HepG2 (cell line): ENCODE measurements around the gene NDUFS2. TPM values are rescaled to one million over a fixed set of nuclear protein-coding genes. Genes with fewer than 3 reads are reported as not detected.

ENCODE experiments used
- ATAC-seq: fragments of 200-7000 bp; cut with Tn5 transposase; 3 replicates; pipeline ENCODE4 v1.9.1; 2020; ENCODE audit warnings: mild to moderate bottlenecking, moderate library complexity
- BruUV-seq: library from RNA; stranded (reverse); fragments of 400-500 nt; replicated peaks from 2 replicates; lab custom pipeline; 2021; lab: Mats Ljungman, UMichigan
- CTCF ChIA-PET: fragments of 300-600 bp; formaldehyde crosslinking; extraction: SDS; loops from one replicate; lab custom pipeline; 2021; ENCODE audit warnings: low total read pairs, inconsistent platforms, low intra/inter-chr PET ratio; lab: Yijun Ruan, JAX
- POLR2A ChIA-PET: fragments of 350-600 bp; sonication (Branson Sonifier 250); formaldehyde crosslinking; loops from one replicate; lab custom pipeline; 2020; ENCODE audit warnings: antibody characterized with exemption, inconsistent platforms; lab: Yijun Ruan, JAX
- DNase-seq: peaks from one replicate; pipeline ENCODE4 v3.0.0-alpha.2; 2015; ENCODE audit warnings: low spot score
- FAIRE-seq: peaks from 3 replicates; lab custom pipeline; 2011; peaks lifted over from hg19 to GRCh38; lab: Jason Lieb, UNC
- H2AFZ ChIP-seq: one replicate; pipeline ENCODE4 v1.6.1; 2011; ENCODE audit warnings: low read length, inconsistent platforms
- H3K27ac ChIP-seq: fragments of 300-600 bp; 3 replicates; pipeline ENCODE4 v1.8.0; 2011; ENCODE audit warnings: mixed run types, mild to moderate bottlenecking, mixed read lengths, low read length, inconsistent platforms; ENCODE audit not compliant: insufficient read depth; ENCODE audit errors: extremely low read length
- H3K27me3 ChIP-seq, 2 experiments: fragments of 200-600 bp in 1 of 2; 2 replicates in 1 of 2; 3 replicates in 1 of 2; pipeline versions ENCODE4 v1.6.0 to v1.8.0; 2011; ENCODE audit warnings: low read length in 2 of 2, mild to moderate bottlenecking in 2 of 2, moderate library complexity in 2 of 2, inconsistent platforms in 1 of 2; ENCODE audit not compliant: insufficient read depth in 2 of 2, control insufficient read depth in 1 of 2
- H3K36me3 ChIP-seq, 2 experiments: fragments of 200-600 bp in 1 of 2; replicated peaks in 1 of 2; 2 replicates in 1 of 2; 3 replicates in 1 of 2; pipeline versions ENCODE4 v1.5.1 to v1.8.0; 2011; ENCODE audit warnings: low read length in 2 of 2, inconsistent platforms in 1 of 2; ENCODE audit not compliant: insufficient read depth in 2 of 2, control insufficient read depth in 1 of 2
- H3K4me1 ChIP-seq: 2 replicates; pipeline ENCODE4 v1.5.1; 2012; ENCODE audit warnings: low read length, inconsistent platforms; ENCODE audit not compliant: insufficient read depth
- H3K4me2 ChIP-seq: 2 replicates; pipeline ENCODE4 v1.6.0; 2011; ENCODE audit warnings: low read depth, low read length, inconsistent platforms
- H3K4me3 ChIP-seq, 3 experiments: fragments of 200-600 bp in 1 of 3; sonication (generic), shearing (Covaris generic) in 1 of 3; replicated peaks in 1 of 3; 2 replicates each; pipeline ENCODE4 v1.5.1; 2011 to 2016; ENCODE audit warnings: low read length in 3 of 3, inconsistent platforms in 2 of 3, low read depth in 2 of 3, mild to moderate bottlenecking in 2 of 3, control low read depth in 1 of 3, mixed read lengths in 1 of 3; ENCODE audit not compliant: insufficient read depth in 1 of 3
- H3K79me2 ChIP-seq: one replicate; pipeline ENCODE4 v1.6.1; 2011; ENCODE audit warnings: low read length, inconsistent platforms; ENCODE audit not compliant: insufficient read depth
- H3K9ac ChIP-seq: 2 replicates; pipeline ENCODE4 v1.6.0; 2011; ENCODE audit warnings: mild to moderate bottlenecking, low read depth, low read length, inconsistent platforms; ENCODE audit not compliant: insufficient read depth
- H3K9me3 ChIP-seq: 2 replicates; pipeline ENCODE4 v1.5.1; 2012; ENCODE audit warnings: mild to moderate bottlenecking, low read length
- H4K20me1 ChIP-seq: 2 replicates; pipeline ENCODE4 v1.6.0; 2011; ENCODE audit warnings: inconsistent platforms, mild to moderate bottlenecking, low read length, moderate library complexity; ENCODE audit not compliant: insufficient read depth
- AGO1 ChIP-seq: fragments of 200-400 bp; formaldehyde crosslinking; IDR thresholded peaks from 2 replicates; pipeline ENCODE4 v1.6.1; 2017; ENCODE audit warnings: mild to moderate bottlenecking, low read depth, low read length, moderate library complexity; ENCODE audit not compliant: poor library complexity, severe bottlenecking
- ATF2 ChIP-seq: sonication (generic); formaldehyde crosslinking; IDR thresholded peaks from 2 replicates; pipeline ENCODE4 v1.4.0; 2020; ENCODE audit warnings: missing genetic modification reagents
- EED ChIP-seq: sonication (generic); formaldehyde crosslinking; IDR thresholded peaks from 2 replicates; pipeline ENCODE4 v1.5.0; 2020; ENCODE audit warnings: mild to moderate bottlenecking, missing genetic modification reagents
- FOSL1 ChIP-seq: sonication (generic); formaldehyde crosslinking; IDR thresholded peaks from 2 replicates; pipeline ENCODE4 v1.9.0; 2021; ENCODE audit warnings: missing genetic modification reagents, borderline replicate concordance
- FOSL2 ChIP-seq: sonication (generic); formaldehyde crosslinking; IDR thresholded peaks from 2 replicates; pipeline ENCODE4 v1.4.0; 2020; ENCODE audit warnings: missing genetic modification reagents
- IKZF5 ChIP-seq: IDR thresholded peaks from 2 replicates; pipeline ENCODE4 v1.6.1; 2018; ENCODE audit warnings: missing genetic modification reagents, mild to moderate bottlenecking, missing compliant biosample characterization
- KLF15 ChIP-seq: sonication (generic); formaldehyde crosslinking; IDR thresholded peaks from 2 replicates; pipeline ENCODE4 v1.8.1; 2023; ENCODE audit warnings: borderline replicate concordance, mild to moderate bottlenecking, inconsistent platforms, missing genetic modification reagents, mixed read lengths
- LCORL ChIP-seq, 2 experiments: fragments of 450-650 bp in 1 of 2; sonication (generic) in 1 of 2; formaldehyde crosslinking in 1 of 2; IDR thresholded peaks; 2 replicates each; pipeline versions ENCODE4 v1.5.0 to v1.6.1; 2017 to 2020; ENCODE audit warnings: antibody characterized with exemption in 1 of 2, missing genetic modification reagents in 1 of 2
- MIXL1 ChIP-seq: IDR thresholded peaks from 2 replicates; pipeline ENCODE4 v1.6.1; 2016
- MXI1 ChIP-seq: IDR thresholded peaks from 3 replicates; pipeline ENCODE4 v1.6.1; 2012; ENCODE audit warnings: low read depth, low read length, inconsistent platforms, borderline replicate concordance
- NFE2L1 ChIP-seq: sonication (generic); formaldehyde crosslinking; IDR thresholded peaks from 2 replicates; pipeline ENCODE4 v1.4.0; 2020; ENCODE audit warnings: missing genetic modification reagents, mild to moderate bottlenecking, borderline replicate concordance
- PHF5A ChIP-seq: IDR thresholded peaks from one replicate; pipeline ENCODE4 v1.6.1; 2018; ENCODE audit warnings: low read depth, missing genetic modification reagents; ENCODE audit not compliant: unreplicated experiment
- RARA ChIP-seq: IDR thresholded peaks from 2 replicates; pipeline ENCODE4 v1.6.1; 2016; ENCODE audit warnings: missing genetic modification reagents, missing compliant biosample characterization
- RORA ChIP-seq: sonication (generic); formaldehyde crosslinking; IDR thresholded peaks from 2 replicates; pipeline ENCODE4 v1.5.0; 2020; ENCODE audit warnings: mild to moderate bottlenecking, missing genetic modification reagents, moderate library complexity
- ZFP41 ChIP-seq: sonication (generic); formaldehyde crosslinking; IDR thresholded peaks from 2 replicates; pipeline ENCODE4 v1.4.0; 2020; ENCODE audit warnings: mild to moderate bottlenecking, missing genetic modification reagents, borderline replicate concordance
- ZNF264 ChIP-seq: sonication (generic); formaldehyde crosslinking; IDR thresholded peaks from 2 replicates; pipeline ENCODE4 v1.4.0; 2020; ENCODE audit warnings: missing genetic modification reagents
- ZNF326 ChIP-seq: sonication (generic); formaldehyde crosslinking; IDR thresholded peaks from 2 replicates; pipeline ENCODE4 v1.4.0; 2020; ENCODE audit warnings: missing genetic modification reagents, borderline replicate concordance
- ZNF644 ChIP-seq: IDR thresholded peaks from 2 replicates; pipeline ENCODE4 v1.6.1; 2016; ENCODE audit warnings: low read depth
- ZNF737 ChIP-seq: sonication (generic); formaldehyde crosslinking; IDR thresholded peaks from 2 replicates; pipeline ENCODE4 v1.5.0; 2020; ENCODE audit warnings: missing genetic modification reagents, mild to moderate bottlenecking, borderline replicate concordance
- ZNF775 ChIP-seq: sonication (generic); formaldehyde crosslinking; IDR thresholded peaks from 2 replicates; pipeline ENCODE4 v1.4.0; 2020; ENCODE audit warnings: missing genetic modification reagents, mild to moderate bottlenecking, moderate library complexity, borderline replicate concordance
- ZNF878 ChIP-seq: sonication (generic); formaldehyde crosslinking; IDR thresholded peaks from 2 replicates; pipeline ENCODE4 v1.8.1; 2023; ENCODE audit warnings: mild to moderate bottlenecking, missing genetic modification reagents, moderate library complexity
- WGBS: methylation state at CpG from one replicate; pipeline ENCODE4 v1.1.6; 2017; ENCODE audit warnings: low lambda C conversion rate; 5-methylcytosine and 5-hydroxymethylcytosine counted together
- in situ Hi-C: cut with HindIII; loops from 2 replicates; pipeline ENCODE4 v1.10.0; 2017; ENCODE audit warnings: low pct_unique_long_range_greater_than_20kb; ENCODE audit not compliant: extremely low pct_ligation_motif_present
- intact Hi-C: fragments of 100-400 bp; cut with micrococcal nuclease; formaldehyde crosslinking; loops from one replicate; pipeline ENCODE4 v1.10.0; 2022; ENCODE audit not compliant: unreplicated experiment
- polyA plus RNA-seq, 8 experiments: library from polyadenylated mRNA; depleted of rRNA in 3 of 8; stranded (reverse) in 7 of 8; unstranded in 1 of 8; fragments of >200 nt; fragmentation: Illumina TruSeq in 4 of 8; extraction: Trizol in 4 of 8; gene quantifications; 2 replicates each; pipeline versions ENCODE4 v1.2.1 to v1.2.3, GENCODE V29; 2011 to 2016; ENCODE audit warnings: low read depth in 4 of 8, missing spikeins in 1 of 8, mixed read lengths in 1 of 8; ENCODE audit not compliant: insufficient read depth in 1 of 8
- total RNA-seq, 5 experiments: library from RNA; depleted of rRNA; stranded (reverse); fragments of >200 nt; fragmentation: Illumina TruSeq; extraction: Trizol; gene quantifications; 2 replicates each; pipeline ENCODE4 v1.2.3, GENCODE V29; 2016; ENCODE audit warnings: low read depth in 1 of 5
- TF ChIP-seq, protein P1 (sequence below): fragments of 450-650 bp; IDR thresholded peaks from 2 replicates; pipeline ENCODE4 v1.6.1; 2016

NDUFS2 gene
- total and polyA plus RNA-seq, 2 of the 13 experiments (the other 11 are each of a cell fraction or from before 2014, with no cell fraction given): 89.9 to 118 TPM

DNA sequence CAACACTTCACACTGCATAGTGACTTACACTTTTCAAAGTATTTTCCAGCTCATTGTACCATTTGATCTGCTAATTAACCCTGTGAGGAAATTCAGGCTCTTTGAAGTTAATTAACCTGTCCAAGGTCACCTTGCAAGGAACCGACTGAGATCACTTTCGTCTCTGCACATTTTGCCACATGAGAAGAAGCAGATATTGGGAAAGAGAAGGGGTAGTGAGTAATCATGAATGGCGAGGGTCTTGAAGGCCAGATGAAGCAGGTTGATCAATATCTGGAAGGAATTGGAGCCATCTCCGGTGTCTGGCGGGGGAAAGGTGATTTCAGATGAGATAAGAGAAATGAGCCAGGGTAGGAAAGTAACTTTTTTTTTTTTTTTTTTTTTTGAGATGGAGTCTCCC lies 17.8 kb downstream of the NDUFS2 start:
- H3K9me3 ChIP-seq: no peaks in the 10 kb centered on the region
- H3K4me2 ChIP-seq: peak overlapping the region; percentile 87
- intact Hi-C loops: no loop called here
- H3K27me3 ChIP-seq: no peaks in the 10 kb centered on the region; a peak in 1 of 5 replicates
- DNase-seq (no peak), ATAC-seq (no peak), FAIRE-seq (peak; percentile 26)
- peaks cover 77% of the 10 kb centered on the region for H3K4me1 ChIP-seq
- 3% methylated on average over 5 of the region's 5 CpGs for WGBS
- BruUV-seq: no TSS peak
- H4K20me1 ChIP-seq: peaks cover 11% of the 10 kb centered on the region
- ChIA-PET CTCF (no interaction called here), POLR2A (interaction anchor here (0.8 to 12.5 kb wide), 12 partner anchors 10 to 170 kb away, joined by 3 to 357 read pairs (median 8); partner anchors contain the start of genes ADAMTS4, DEDD, NDUFS2 and NR1I3)
- no peak overlapping the region for H2AFZ ChIP-seq
- H3K36me3 ChIP-seq: peaks cover 1 to 14% of the 10 kb centered on the region in 2 experiments; a peak in 3 of 5 replicates
- in situ Hi-C loops: loop anchor here (10.0 kb wide), 1 partner anchor 165 kb away; no protein-coding TSS in a partner anchor
- peak overlapping the region; percentile 40 for H3K9ac ChIP-seq
- H3K4me3 ChIP-seq: peak overlapping the region; percentile 25 to 35 (median 33)
- peak overlapping the region; percentile 99 for H3K27ac ChIP-seq
- H3K79me2 ChIP-seq: peaks cover 23% of the 10 kb centered on the region
- TF ChIP-seq ATF2: peak; percentile 19; the same call in 1 of the 2 replicates
- TF ChIP-seq MXI1: no peak
- TF ChIP-seq NFE2L1 (CRISPR knock-in tag): no peak
- no peak for TF ChIP-seq LCORL (IDR thresholded peaks at IDR 0.05)
- TF ChIP-seq LCORL (CRISPR knock-in tag; IDR thresholded peaks at IDR 0.05): no peak
- peak; percentile 81 for TF ChIP-seq MIXL1 (CRISPR knock-in tag)
- TF ChIP-seq ZNF264: no peak
- TF ChIP-seq IKZF5 (CRISPR knock-in tag): no peak
- TF ChIP-seq ZNF737 (CRISPR knock-in tag): no peak
- TF ChIP-seq ZFP41 (CRISPR knock-in tag): no peak
- no peak for TF ChIP-seq FOSL1 (CRISPR knock-in tag)
- no peak for TF ChIP-seq RORA (CRISPR knock-in tag)
- peak; percentile 13 for TF ChIP-seq RARA (CRISPR knock-in tag)
- TF ChIP-seq PHF5A: peak; percentile 38
- no peak for TF ChIP-seq ZNF878 (CRISPR knock-in tag)
- TF ChIP-seq KLF15 (CRISPR knock-in tag): no peak
- TF ChIP-seq, protein P1, sequence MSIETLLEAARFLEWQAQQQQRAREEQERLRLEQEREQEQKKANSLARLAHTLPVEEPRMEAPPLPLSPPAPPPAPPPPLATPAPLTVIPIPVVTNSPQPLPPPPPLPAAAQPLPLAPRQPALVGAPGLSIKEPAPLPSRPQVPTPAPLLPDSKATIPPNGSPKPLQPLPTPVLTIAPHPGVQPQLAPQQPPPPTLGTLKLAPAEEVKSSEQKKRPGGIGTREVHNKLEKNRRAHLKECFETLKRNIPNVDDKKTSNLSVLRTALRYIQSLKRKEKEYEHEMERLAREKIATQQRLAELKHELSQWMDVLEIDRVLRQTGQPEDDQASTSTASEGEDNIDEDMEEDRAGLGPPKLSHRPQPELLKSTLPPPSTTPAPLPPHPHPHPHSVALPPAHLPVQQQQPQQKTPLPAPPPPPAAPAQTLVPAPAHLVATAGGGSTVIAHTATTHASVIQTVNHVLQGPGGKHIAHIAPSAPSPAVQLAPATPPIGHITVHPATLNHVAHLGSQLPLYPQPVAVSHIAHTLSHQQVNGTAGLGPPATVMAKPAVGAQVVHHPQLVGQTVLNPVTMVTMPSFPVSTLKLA: no peak
- peak; percentile 60 for TF ChIP-seq AGO1
- no peak for TF ChIP-seq ZNF775
- no peak for TF ChIP-seq EED (CRISPR knock-in tag)
- no peak for TF ChIP-seq ZNF644 (CRISPR knock-in tag)
- TF ChIP-seq FOSL2 (CRISPR knock-in tag): peak; percentile 5; the same call in 1 of the 2 replicates
- TF ChIP-seq ZNF326 (CRISPR knock-in tag): peak; percentile 95
